NCI-H128 (cell line): ENCODE results near the gene EPB41L5.
A peak's percentile ranks its signal among the peaks of the same experiment; 100 is the strongest.
"Not testable (repeated sequence)": the region's sequence is repeated elsewhere in the genome, so short reads cannot be mapped to it uniquely, and the experiment has no call there.

ENCODE experiments used
- DNase-seq: peaks from one replicate; lab custom pipeline; 2025; ENCODE audit not compliant: unreplicated experiment; lab: John Stamatoyannopoulos, UW

The EPB41L5 gene

GRCh38 chr2:120192280-120192679 lies 179.4 kb downstream of the EPB41L5 start:
- no peak for DNase-seq

DNA sequence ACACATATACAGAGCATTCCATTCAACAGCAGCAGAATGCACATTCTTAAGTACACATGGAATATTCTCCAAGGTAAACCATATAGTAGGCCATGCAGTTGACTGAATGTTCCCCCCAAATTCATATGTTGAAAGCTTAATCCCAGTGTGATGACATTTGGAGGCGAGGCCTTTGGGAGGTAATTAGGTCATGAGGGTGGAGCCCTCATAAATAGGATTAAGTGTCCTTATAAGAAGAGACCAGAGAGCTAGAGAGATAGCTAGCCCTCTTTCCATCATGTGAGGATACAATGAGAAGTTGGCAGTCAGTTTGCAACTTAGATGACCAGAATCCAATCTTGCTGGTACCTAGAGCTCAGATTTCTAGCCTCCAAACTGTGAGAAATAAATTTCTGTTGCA lies 182.7 kb downstream of the EPB41L5 start:
- no peak for DNase-seq

DNA sequence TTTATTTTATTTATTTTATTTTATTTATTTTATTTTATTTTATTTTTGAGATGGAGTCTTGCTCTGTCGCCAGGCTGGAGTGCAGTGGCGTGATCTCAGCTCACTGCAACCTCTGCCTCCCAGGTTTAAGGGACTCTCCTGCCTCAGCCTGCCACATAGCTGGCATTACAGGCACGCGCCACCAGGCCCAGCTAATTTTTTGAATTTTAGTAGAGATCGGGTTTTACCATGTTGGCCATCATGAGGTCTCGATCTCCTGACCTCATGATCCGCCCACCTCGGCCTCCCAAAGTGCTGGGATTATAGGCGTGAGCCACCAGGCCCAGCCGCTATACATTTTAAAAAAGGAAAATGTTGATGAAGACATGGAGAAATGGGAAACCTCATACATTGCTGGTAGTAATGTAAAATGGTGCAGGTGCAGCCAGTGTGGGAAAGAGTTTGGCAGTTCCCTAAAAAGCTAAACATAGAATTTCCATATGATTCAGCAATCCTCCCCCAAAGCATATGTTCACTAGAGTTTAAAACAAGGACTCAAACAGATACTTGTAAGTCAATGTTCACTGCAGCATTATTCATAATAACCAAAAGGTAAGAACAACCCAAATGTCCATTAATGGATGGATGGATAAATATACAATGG lies 187.1 kb downstream of the EPB41L5 start:
- DNase-seq: not testable (repeated sequence)

GRCh38 chr2:120203251-120204021 lies 190.6 kb downstream of the EPB41L5 start:
- DNase-seq: no peak

GRCh38 chr2:120204022-120204405 lies 191.1 kb downstream of the EPB41L5 start:
- DNase-seq: no peak

DNA sequence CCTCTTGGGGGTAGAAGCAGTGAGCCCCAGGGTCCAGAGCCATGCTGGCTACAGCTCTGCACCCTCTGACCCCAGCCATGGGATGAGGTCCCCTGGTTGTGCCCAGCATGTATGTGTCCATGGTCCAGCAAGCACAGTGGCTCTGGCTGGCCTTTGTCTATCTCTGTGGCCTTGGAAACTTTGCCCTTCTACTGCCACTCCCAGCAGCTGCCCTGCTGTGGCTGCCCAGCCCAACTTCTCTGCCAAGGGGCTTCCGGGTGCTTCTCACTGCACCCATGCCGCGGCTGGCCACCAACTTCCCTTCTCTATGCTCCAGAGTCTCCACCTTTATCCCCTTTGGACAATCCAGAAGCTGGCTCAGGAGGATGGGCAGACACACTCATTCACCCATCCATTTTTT lies 191.5 kb downstream of the EPB41L5 start:
- no peak for DNase-seq

DNA sequence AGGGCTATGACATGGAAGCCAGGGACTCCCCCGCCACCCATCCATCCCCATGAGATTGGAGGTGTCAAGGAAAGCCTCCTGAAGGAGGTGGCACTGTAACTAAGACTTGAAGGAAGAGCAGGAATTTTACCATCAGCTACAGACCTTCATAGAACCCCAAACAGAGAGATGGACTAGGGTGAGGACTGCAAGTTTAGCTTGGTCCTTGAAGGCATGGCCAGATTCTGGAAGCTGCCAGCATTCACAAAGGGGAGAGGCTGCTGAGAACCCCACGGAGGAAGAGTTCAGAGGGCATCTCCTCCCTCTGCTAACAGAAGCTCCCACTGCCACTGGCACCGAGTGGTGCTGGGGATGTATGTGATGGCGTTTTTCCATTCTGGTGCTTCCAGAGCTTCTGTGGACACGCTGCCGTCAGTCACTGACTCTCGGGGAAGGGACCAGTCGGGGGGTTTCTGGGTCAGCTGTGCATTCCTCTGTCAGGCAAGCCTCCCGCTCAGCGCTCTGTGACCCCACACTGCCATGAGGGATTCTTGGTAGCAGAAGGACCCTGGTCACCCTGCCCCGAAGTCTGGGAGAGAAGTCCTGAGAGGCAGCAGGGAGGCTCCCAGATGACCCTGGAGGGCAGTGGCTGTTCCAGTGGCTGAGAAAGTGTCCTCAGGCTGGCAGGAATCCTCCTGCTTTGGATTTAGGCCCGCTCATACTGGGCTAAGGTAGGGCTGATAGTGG lies 192.2 kb downstream of the EPB41L5 start:
- DNase-seq: no peak

- DNase-seq: no peak
Measured at GRCh38 chr2:120206022-120206581, 193.2 kb downstream of the EPB41L5 start.

GRCh38 chr2:120208381-120209353 lies 195.8 kb downstream of the EPB41L5 start:
- DNase-seq: no peak

GRCh38 chr2:120209427-120210269 lies 196.8 kb downstream of the EPB41L5 start:
- DNase-seq: no peak

- no peak for DNase-seq
Measured at GRCh38 chr2:120210270-120210693, 197.4 kb downstream of the EPB41L5 start.

DNA sequence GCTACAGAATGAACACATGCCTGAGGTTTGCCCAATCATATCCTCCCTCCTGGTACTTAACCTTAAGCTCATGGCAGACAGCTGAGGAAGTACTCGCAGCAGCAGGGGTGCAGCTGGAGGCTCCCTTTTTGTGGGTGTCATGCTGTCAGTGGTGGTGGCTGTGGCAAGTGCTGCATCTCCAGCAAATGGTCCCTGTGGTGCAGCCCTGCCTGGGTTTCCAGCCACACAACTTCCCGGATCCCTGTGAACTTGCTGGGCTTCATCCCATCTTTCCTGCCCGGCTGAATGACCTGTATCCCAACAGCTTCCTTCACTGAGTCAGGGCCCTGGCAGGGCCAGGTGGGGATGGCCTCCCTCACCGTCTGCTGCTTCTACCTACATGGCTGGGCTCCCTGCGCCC lies 205.3 kb downstream of the EPB41L5 start:
- DNase-seq: no peak

- DNase-seq: no peak
Measured at GRCh38 chr2:120219291-120219690, 206.4 kb downstream of the EPB41L5 start.

- no peak for DNase-seq
Measured at GRCh38 chr2:120219766-120220165, 206.9 kb downstream of the EPB41L5 start.

- DNase-seq: no peak
Measured at GRCh38 chr2:120220756-120221155, 207.9 kb downstream of the EPB41L5 start.

GRCh38 chr2:120221616-120222015 lies 208.7 kb downstream of the EPB41L5 start:
- no peak for DNase-seq

- DNase-seq: no peak
Measured at GRCh38 chr2:120222186-120223033, 209.5 kb downstream of the EPB41L5 start.

DNA sequence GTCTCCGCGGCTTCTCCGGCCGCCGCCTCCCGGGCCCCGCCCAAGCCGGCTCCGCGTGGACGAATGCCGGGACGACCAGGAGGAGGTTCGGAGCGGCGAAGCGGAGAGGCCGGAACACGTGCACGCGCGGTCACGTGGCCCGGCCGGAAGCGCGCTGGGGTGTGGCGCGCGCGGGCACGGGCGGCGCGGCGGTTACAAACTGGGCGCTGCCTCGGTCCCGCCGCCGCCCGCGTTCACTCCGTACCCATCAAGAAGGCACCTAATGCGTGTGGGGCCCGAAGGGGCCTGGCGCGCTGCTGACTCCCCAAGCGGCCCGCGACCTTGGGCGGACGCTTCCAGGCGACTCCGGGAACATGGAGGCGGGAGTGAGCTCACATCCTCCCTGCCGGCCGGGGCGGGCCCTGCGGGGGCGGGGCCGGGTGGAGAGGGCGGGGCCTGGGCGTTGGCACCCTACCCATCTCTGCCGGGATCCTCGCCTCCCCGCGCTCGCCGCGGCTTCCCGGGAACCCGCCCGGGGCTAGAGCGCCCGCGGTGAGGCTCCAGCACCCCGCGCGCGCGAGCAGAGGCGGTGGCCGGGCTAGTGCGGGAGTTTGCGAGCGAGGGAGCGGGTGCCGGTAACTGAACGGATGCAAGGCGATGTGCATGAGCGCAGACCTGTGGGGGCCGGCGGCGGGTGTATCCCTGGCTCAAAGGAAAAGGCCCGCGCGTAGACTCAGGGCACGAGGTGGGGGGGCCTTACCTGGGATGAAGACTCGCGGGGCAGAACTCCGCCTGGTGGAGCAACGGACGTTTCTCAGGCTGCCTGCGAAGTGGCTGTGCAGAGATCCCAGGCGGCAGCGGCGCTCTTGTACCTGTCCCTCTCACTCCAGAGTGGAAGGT lies 210.4 kb downstream of the EPB41L5 start, which contains the start of gene TMEM185B:
Gene TMEM185B (minus strand): TSS at position 367 of the 879 bp plus-strand sequence. CDS start 424 bp downstream, outside the sequence.
- DNase-seq: peak; percentile 54
